ENCODE results near the gene RAD51B. TPM values are rescaled to one million over a fixed set of nuclear protein-coding genes. Genes with fewer than 3 reads are reported as not detected.

The RAD51B gene
- total RNA-seq, 1 experiment from 2014 or later, result 23.3 TPM

GRCh38 chr14:67971627-67972625 is 152.3 kb downstream of the RAD51B start:
- no peak for DNase-seq (ENCODE audit: low spot score)
- no peaks in the 10 kb centered on the region for H3K36me3 ChIP-seq (ENCODE audit: insufficient read depth, low read length, poor library complexity, severe bottlenecking)
- ChIA-PET POLR2A (ENCODE audit: low non-redundant PET) (no interaction called here), CTCF (no interaction called here)
- H3K9me3 ChIP-seq (ENCODE audit: low read depth, low read length, poor library complexity, severe bottlenecking), result no peaks in the 10 kb centered on the region
- H3K4me3 ChIP-seq (ENCODE audit: low read depth, low read length, poor library complexity, severe bottlenecking), result no peak overlapping the region
- H3K27me3 ChIP-seq (replicated peaks; ENCODE audit: insufficient read depth, low read depth, low read length, poor library complexity), result peaks cover 4% of the 10 kb centered on the region
- intact Hi-C loops (cut with micrococcal nuclease; ENCODE audit: unreplicated experiment), result no loop called here
- no peaks in the 10 kb centered on the region for H3K4me1 ChIP-seq (ENCODE audit: insufficient read depth, low read length, poor library complexity, severe bottlenecking)
- no peak overlapping the region for H3K27ac ChIP-seq (ENCODE audit: low read depth, low read length, poor library complexity, severe bottlenecking)
- no TSS peak for BruUV-seq (replicated peaks)
- no peak for TF ChIP-seq CTCF (conservative IDR thresholded peaks at IDR 0.05; ENCODE audit: low read depth, low read length)
- no peak for TF ChIP-seq EZH2 (IDR thresholded peaks at IDR 0.05; ENCODE audit: borderline replicate concordance, low read depth, low read length, poor library complexity, severe bottlenecking)

- H3K27ac ChIP-seq (ENCODE audit: low read depth, low read length, poor library complexity, severe bottlenecking), result no peak overlapping the region
- no peak overlapping the region for H3K4me3 ChIP-seq (ENCODE audit: low read depth, low read length, poor library complexity, severe bottlenecking)
- H3K4me1 ChIP-seq (ENCODE audit: insufficient read depth, low read length, poor library complexity, severe bottlenecking), result no peaks in the 10 kb centered on the region
- no peaks in the 10 kb centered on the region for H3K36me3 ChIP-seq (ENCODE audit: insufficient read depth, low read length, poor library complexity, severe bottlenecking)
- no TSS peak for BruUV-seq (replicated peaks)
- POLR2A ChIA-PET (ENCODE audit: low non-redundant PET), result no interaction called here
- CTCF ChIA-PET, result no interaction called here
- H3K9me3 ChIP-seq (ENCODE audit: low read depth, low read length, poor library complexity, severe bottlenecking), result no peaks in the 10 kb centered on the region
- DNase-seq (ENCODE audit: low spot score), result no peak
- peaks cover 4% of the 10 kb centered on the region for H3K27me3 ChIP-seq (replicated peaks; ENCODE audit: insufficient read depth, low read depth, low read length, poor library complexity)
- intact Hi-C loops (cut with micrococcal nuclease; ENCODE audit: unreplicated experiment), result no loop called here
- TF ChIP-seq CTCF (conservative IDR thresholded peaks at IDR 0.05; ENCODE audit: low read depth, low read length), result no peak
- TF ChIP-seq EZH2 (IDR thresholded peaks at IDR 0.05; ENCODE audit: borderline replicate concordance, low read depth, low read length, poor library complexity, severe bottlenecking), result no peak
Measured at GRCh38 chr14:67973436-67973835, 153.9 kb downstream of the RAD51B start.

- peaks cover 4% of the 10 kb centered on the region for H3K27me3 ChIP-seq (replicated peaks; ENCODE audit: insufficient read depth, low read depth, low read length, poor library complexity)
- intact Hi-C loops (cut with micrococcal nuclease; ENCODE audit: unreplicated experiment), result no loop called here
- H3K27ac ChIP-seq (ENCODE audit: low read depth, low read length, poor library complexity, severe bottlenecking), result no peak overlapping the region
- no peaks in the 10 kb centered on the region for H3K4me1 ChIP-seq (ENCODE audit: insufficient read depth, low read length, poor library complexity, severe bottlenecking)
- BruUV-seq (replicated peaks), result no TSS peak
- H3K4me3 ChIP-seq (ENCODE audit: low read depth, low read length, poor library complexity, severe bottlenecking), result no peak overlapping the region
- no peak for DNase-seq (ENCODE audit: low spot score)
- CTCF ChIA-PET, result no interaction called here
- H3K9me3 ChIP-seq (ENCODE audit: low read depth, low read length, poor library complexity, severe bottlenecking), result no peaks in the 10 kb centered on the region
- POLR2A ChIA-PET (ENCODE audit: low non-redundant PET), result no interaction called here
- no peak for TF ChIP-seq CTCF (conservative IDR thresholded peaks at IDR 0.05; ENCODE audit: low read depth, low read length)
- TF ChIP-seq EZH2 (IDR thresholded peaks at IDR 0.05; ENCODE audit: borderline replicate concordance, low read depth, low read length, poor library complexity, severe bottlenecking), result no peak
- no peaks in the 10 kb centered on the region for H3K36me3 ChIP-seq (ENCODE audit: insufficient read depth, low read length, poor library complexity, severe bottlenecking)
Measured at GRCh38 chr14:67975470-67975869, 155.9 kb downstream of the RAD51B start.

All from A673 (cell line).